SK-N-SH (cell line): ENCODE results near the gene SRGAP1. TPM values are rescaled to one million over a fixed set of nuclear protein-coding genes. Genes with fewer than 3 reads are reported as not detected.

ENCODE experiments used
- CTCF ChIA-PET: fragments of 300-600, 350-600 bp; formaldehyde crosslinking; extraction: SDS; loops from one replicate; lab custom pipeline; 2021; lab: Yijun Ruan, JAX
- POLR2A ChIA-PET: fragments of 350-600 bp; sonication (Branson Sonifier 250); formaldehyde crosslinking; extraction: SDS; loops from one replicate; lab custom pipeline; 2020; ENCODE audit warnings: antibody characterized with exemption, inconsistent platforms; lab: Yijun Ruan, JAX
- DNase-seq: peaks from one replicate; pipeline ENCODE4 v3.0.0; 2012
- H2AFZ ChIP-seq: fragments of 200-600 bp; sonication (generic); 2 replicates; pipeline ENCODE4 v1.8.1; 2016; ENCODE audit warnings: antibody characterized with exemption, mild to moderate bottlenecking, low read depth
- H3F3A ChIP-seq: fragments of 200-600 bp; sonication (generic); replicated peaks from 2 replicates; pipeline ENCODE3; 2016; ENCODE audit warnings: antibody characterized with exemption, mild to moderate bottlenecking; ENCODE audit not compliant: insufficient read depth
- H3K27ac ChIP-seq, 2 experiments: fragments of 200-500 bp in 1 of 2; fragments of 200-600 bp in 1 of 2; sonication (Bioruptor generic) in 1 of 2; sonication (generic), shearing (Covaris generic) in 1 of 2; 2 replicates each; pipeline versions ENCODE4 v1.5.1 to v1.6.1; 2014 to 2016; ENCODE audit warnings: low read depth in 2 of 2, inconsistent platforms in 1 of 2, low read length in 1 of 2, mild to moderate bottlenecking in 1 of 2, mixed read lengths in 1 of 2
- H3K27me3 ChIP-seq: fragments of 200-600 bp; sonication (generic), shearing (Covaris generic); 2 replicates; pipeline ENCODE4 v1.6.1; 2016; ENCODE audit warnings: mixed run types; ENCODE audit not compliant: insufficient read depth
- H3K36me3 ChIP-seq, 2 experiments: fragments of 200-500 bp in 1 of 2; fragments of 200-600 bp in 1 of 2; sonication (Bioruptor generic) in 1 of 2; sonication (generic) in 1 of 2; replicated peaks in 1 of 2; 2 replicates each; pipeline versions ENCODE3 to v1.5.1; 2014 to 2016; ENCODE audit warnings: low read length in 1 of 2, mild to moderate bottlenecking in 1 of 2; ENCODE audit not compliant: insufficient read depth in 2 of 2, control insufficient read depth in 1 of 2
- H3K4me1 ChIP-seq, 2 experiments: fragments of 200-500 bp in 1 of 2; fragments of 200-600 bp in 1 of 2; sonication (Bioruptor generic) in 1 of 2; sonication (generic), shearing (Covaris generic) in 1 of 2; 2 replicates each; pipeline versions ENCODE4 v1.5.1 to v1.6.1; 2014 to 2016; ENCODE audit warnings: low read depth in 1 of 2, low read length in 1 of 2, mixed run types in 1 of 2; ENCODE audit not compliant: insufficient read depth in 2 of 2, control insufficient read depth in 1 of 2
- H3K4me2 ChIP-seq: fragments of 200-600 bp; sonication (generic), shearing (Covaris generic); 2 replicates; pipeline ENCODE4 v1.6.1; 2017; ENCODE audit warnings: mixed run types
- H3K4me3 ChIP-seq, 2 experiments: fragments of 200-500 bp in 1 of 2; fragments of 200-600 bp in 1 of 2; sonication (Bioruptor generic) in 1 of 2; sonication (generic), shearing (Covaris generic) in 1 of 2; 2 replicates each; pipeline versions ENCODE4 v1.5.1 to v1.8.1; 2014 to 2016; ENCODE audit warnings: low read depth in 2 of 2, inconsistent platforms in 1 of 2, low read length in 1 of 2, mild to moderate bottlenecking in 1 of 2, mixed read lengths in 1 of 2, moderate library complexity in 1 of 2
- H3K79me2 ChIP-seq: fragments of 200-600 bp; sonication (generic); 2 replicates; pipeline ENCODE4 v1.8.1; 2017; ENCODE audit warnings: mild to moderate bottlenecking; ENCODE audit not compliant: insufficient read depth
- H3K9ac ChIP-seq: fragments of 200-600 bp; sonication (generic); 2 replicates; pipeline ENCODE4 v1.6.1; 2017; ENCODE audit warnings: mixed run types
- H3K9me2 ChIP-seq: fragments of 200-600 bp; sonication (generic); 2 replicates; pipeline ENCODE4 v1.6.1; 2017; ENCODE audit warnings: mixed run types
- H3K9me3 ChIP-seq: fragments of 200-600 bp; sonication (generic); 2 replicates; pipeline ENCODE4 v1.6.1; 2017; ENCODE audit warnings: mixed run types, mild to moderate bottlenecking, moderate library complexity
- H4K20me1 ChIP-seq: fragments of 200-600 bp; sonication (generic); 2 replicates; pipeline ENCODE4 v1.6.1; 2017; ENCODE audit warnings: mild to moderate bottlenecking, mixed run types; ENCODE audit not compliant: insufficient read depth
- EZH2phosphoT487 ChIP-seq: fragments of 200-600 bp; sonication (generic); IDR thresholded peaks from 2 replicates; pipeline ENCODE4 v1.6.1; 2017; ENCODE audit warnings: low read depth, mixed run types, mild to moderate bottlenecking, antibody characterized with exemption, moderate library complexity, borderline replicate concordance
- JUND ChIP-seq: IDR thresholded peaks from 2 replicates; pipeline ENCODE4 v1.4.0; 2012
- MAX ChIP-seq: IDR thresholded peaks from 2 replicates; pipeline ENCODE4 v1.4.0; 2012; ENCODE audit warnings: low read depth
- RAD21 ChIP-seq: IDR thresholded peaks from 2 replicates; pipeline ENCODE4 v1.6.1; 2012; ENCODE audit warnings: mild to moderate bottlenecking, low read length
- RFX5 ChIP-seq: IDR thresholded peaks from 2 replicates; pipeline ENCODE4 v1.6.1; 2012; ENCODE audit warnings: mild to moderate bottlenecking, improper control_type of control experiment, low read length
- USF1 ChIP-seq: IDR thresholded peaks from 2 replicates; pipeline ENCODE4 v1.4.0; 2012; ENCODE audit warnings: low read depth, borderline replicate concordance
- USF2 ChIP-seq: fragments of 150-350 bp; IDR thresholded peaks from 2 replicates; pipeline ENCODE4 v1.6.1; 2017; ENCODE audit warnings: antibody characterized with exemption, low read length, low read depth, borderline replicate concordance
- YY1 ChIP-seq: IDR thresholded peaks from 2 replicates; pipeline ENCODE4 v1.4.0; 2012; ENCODE audit warnings: low read depth, mild to moderate bottlenecking
- WGBS: methylation state at CpG from one replicate; pipeline ENCODE4 v1.1.6; 2017; ENCODE audit warnings: low lambda C conversion rate; 5-methylcytosine and 5-hydroxymethylcytosine counted together
- polyA plus RNA-seq, 3 experiments: library from polyadenylated mRNA; depleted of rRNA; stranded (reverse); fragments of >200 nt; gene quantifications; 2 replicates each; pipeline ENCODE4 v1.2.3, GENCODE V29; 2012

SRGAP1 gene
- polyA plus RNA-seq, 1 of the 3 experiments (the other 2 are of a cell fraction), result 2.6 TPM

GRCh38 chr12:63809566-63809965 lies 34.9 kb upstream of the SRGAP1 start:
- no peaks in the 10 kb centered on the region; the same call in 1 of the 2 replicates for H3K27me3 ChIP-seq
- ChIA-PET POLR2A (no interaction called here), CTCF (no interaction called here)
- TF ChIP-seq USF1 (no peak), EZH2phosphoT487 (no peak), YY1 (no peak)
- TF ChIP-seq, all 33 proteins: peak for 0
- Histone ChIP-seq H3K4me3 (no peak overlapping the region), H3K9me2 (no peaks in the 10 kb centered on the region), H2AFZ (no peak overlapping the region), H3K4me1 (no peaks in the 10 kb centered on the region), H3K9ac (no peak overlapping the region), H3F3A (no peaks in the 10 kb centered on the region), H3K79me2 (no peaks in the 10 kb centered on the region), H3K36me3 (peaks cover 3 to 7% of the 10 kb centered on the region in 2 experiments), H3K27ac (no peak overlapping the region), H4K20me1 (no peaks in the 10 kb centered on the region), H3K9me3 (no peaks in the 10 kb centered on the region), H3K4me2 (no peak overlapping the region)
- 79% methylated on average over 4 of the region's 4 CpGs for WGBS
- no peak for DNase-seq

- Histone ChIP-seq H3K79me2 (no peaks in the 10 kb centered on the region), H3K27me3 (no peaks in the 10 kb centered on the region; the same call in 1 of the 2 replicates), H3K36me3 (peaks cover 0 to 3% of the 10 kb centered on the region in 2 experiments), H3K27ac (no peak overlapping the region), H3F3A (no peaks in the 10 kb centered on the region), H2AFZ (no peak overlapping the region), H3K9me2 (no peaks in the 10 kb centered on the region), H3K4me2 (no peak overlapping the region), H4K20me1 (no peaks in the 10 kb centered on the region), H3K9me3 (no peaks in the 10 kb centered on the region), H3K9ac (no peak overlapping the region), H3K4me1 (no peaks in the 10 kb centered on the region), H3K4me3 (no peak overlapping the region)
- no peak for DNase-seq
- no peak for TF ChIP-seq YY1
- TF ChIP-seq RFX5, result no peak
- TF ChIP-seq USF2, result no peak
- no peak for TF ChIP-seq RAD21
- no peak for TF ChIP-seq JUND
- no peak for TF ChIP-seq MAX
- no peak for TF ChIP-seq USF1
- ChIA-PET POLR2A (no interaction called here), CTCF (interaction anchor here (1.2 to 4.2 kb wide), 3 partner anchors 10 to 33 kb away, joined by 3 to 22 read pairs (median 4); partner anchors contain the start of gene SRGAP1)
- 60% methylated on average over 2 of the region's 2 CpGs for WGBS
Observed at GRCh38 chr12:63811334-63811733, 33.2 kb upstream of the SRGAP1 start.
